MM.1S (cell line): ENCODE results near the gene NEU1.

Source experiments
- CTCF ChIP-seq: fragments of 300-600 bp; sonication (generic); IDR thresholded peaks from 2 replicates; pipeline ENCODE4 v1.5.1; 2016; ENCODE audit warnings: antibody characterized with exemption, low read length, mixed read lengths
- EZH2phosphoT487 ChIP-seq: fragments of 300-600 bp; sonication (generic); IDR thresholded peaks from 2 replicates; pipeline ENCODE4 v1.6.1; 2018; ENCODE audit warnings: antibody characterized with exemption, low read length

- TF ChIP-seq CTCF (no peak), EZH2phosphoT487 (no peak)
Observed at GRCh38 chr6:31906122-31906521, 43.5 kb upstream of the NEU1 start.
